NOMO-1 treated with DMSO at 0.1 percent for 48 hours (cell line): ENCODE data around the gene KRT14.
"Not testable (repeated sequence)": the region's sequence is repeated elsewhere in the genome, so short reads cannot be mapped to it uniquely, and the experiment has no call there.

Experiments
- DNase-seq: peaks from one replicate; lab custom pipeline; 2025; ENCODE audit not compliant: unreplicated experiment; lab: John Stamatoyannopoulos, UW

The KRT14 gene

GRCh38 chr17:41580244-41580575 is 6.5 kb downstream of the KRT14 start:
- no peak for DNase-seq

- peak; percentile 81 for DNase-seq
These were observed 7.0 kb downstream of the KRT14 start for GRCh38 chr17:41579484-41580243.

GRCh38 chr17:41578971-41579370 is 7.7 kb downstream of the KRT14 start:
- no peak for DNase-seq

- no peak for DNase-seq
These were observed 8.2 kb downstream of the KRT14 start for GRCh38 chr17:41578538-41578937.

GRCh38 chr17:41576740-41577139 is 10.0 kb downstream of the KRT14 start:
- not testable (repeated sequence) for DNase-seq

GRCh38 chr17:41575336-41575735 is 11.4 kb downstream of the KRT14 start:
- DNase-seq, result no peak

GRCh38 chr17:41571561-41572434 is 14.9 kb downstream of the KRT14 start, which contains the start of gene KRT9:
TSS of gene KRT9 (minus strand) at chr17:41572059. CDS start at chr17:41571992, 67 bp downstream.
- DNase-seq, result no peak

GRCh38 chr17:41567317-41567716 is 19.4 kb downstream of the KRT14 start:
- DNase-seq, result no peak

GRCh38 chr17:41565338-41565737 is 21.4 kb downstream of the KRT14 start:
- DNase-seq, result no peak

- DNase-seq, result no peak
These were observed 23.0 kb downstream of the KRT14 start for GRCh38 chr17:41563607-41564170.

GRCh38 chr17:41561554-41561953 is 25.1 kb downstream of the KRT14 start:
- DNase-seq, result no peak

GRCh38 chr17:41559548-41559947 is 27.1 kb downstream of the KRT14 start:
- DNase-seq, result no peak

GRCh38 chr17:41556931-41557330 is 29.8 kb downstream of the KRT14 start:
- DNase-seq, result no peak

GRCh38 chr17:41556306-41556705 is 30.4 kb downstream of the KRT14 start:
- DNase-seq, result no peak

- DNase-seq, result no peak
These were observed 31.4 kb downstream of the KRT14 start for GRCh38 chr17:41555105-41555887.

GRCh38 chr17:41553987-41554680 is 32.6 kb downstream of the KRT14 start:
- DNase-seq, result no peak

- no peak for DNase-seq
These were observed 33.5 kb downstream of the KRT14 start for GRCh38 chr17:41553176-41553575.

GRCh38 chr17:41552455-41552854 is 34.2 kb downstream of the KRT14 start:
- no peak for DNase-seq

- no peak for DNase-seq
These were observed 35.3 kb downstream of the KRT14 start for GRCh38 chr17:41551365-41551764.

- DNase-seq, result no peak
These were observed 37.1 kb downstream of the KRT14 start for GRCh38 chr17:41549596-41550039.
